ENCODE measurements around the gene FNIP1. TPM values are rescaled to one million over a fixed set of nuclear protein-coding genes. Genes with fewer than 3 reads are reported as not detected.

FNIP1 gene
- total RNA-seq, 4 donors from 2014 or later: 24.3 to 54.9 (median 40.8) TPM

GRCh38 chr5:131710391-131710790 is 86.4 kb downstream of the FNIP1 start:
- in situ Hi-C loops (cut with MboI; ENCODE audit: low pct_ligation_motif_present in 1 of 4, low pct_unique_long_range_greater_than_20kb in 1 of 4, low sequenced_read_pairs in 3 of 4): no loop called here
- DNase-seq: no peak
- Histone ChIP-seq H3K4me3 (no peak overlapping the region), H3K36me3 (peaks cover 0 to 35% (median 6%) of the 10 kb centered on the region in 4 donors), H3K27me3 (no peaks in the 10 kb centered on the region), H3K27ac (no peak overlapping the region), H3K4me1 (no peaks in the 10 kb centered on the region), H3K9me3 (no peaks in the 10 kb centered on the region)
- 92 to 96% methylated on average over 8 of the region's 8 CpGs for WGBS, 2 donors (ENCODE audit: low coverage in 1 of 2)
- TF ChIP-seq POLR2A (IDR thresholded peaks at IDR 0.05): no peak
- no peak for TF ChIP-seq POLR2AphosphoS5 (IDR thresholded peaks at IDR 0.05)
- TF ChIP-seq CTCF (IDR thresholded peaks at IDR 0.05): no peak
- no peak for TF ChIP-seq EP300 (IDR thresholded peaks at IDR 0.05; ENCODE audit: low read depth)
- intact Hi-C loops (cut with DNase I; ENCODE audit: low total_unique reads): no loop called here

GRCh38 chr5:131709043-131709442 is 87.8 kb downstream of the FNIP1 start:
- WGBS, 2 donors (ENCODE audit: low coverage in 1 of 2): 89 to 92% methylated on average over 3 of the region's 3 CpGs
- Histone ChIP-seq H3K36me3 (peaks cover 0 to 46% (median 11%) of the 10 kb centered on the region in 4 donors), H3K9me3 (no peaks in the 10 kb centered on the region), H3K4me1 (no peaks in the 10 kb centered on the region), H3K27ac (no peak overlapping the region), H3K4me3 (no peak overlapping the region), H3K27me3 (no peaks in the 10 kb centered on the region)
- DNase-seq: no peak
- TF ChIP-seq POLR2A (IDR thresholded peaks at IDR 0.05) (no peak), CTCF (IDR thresholded peaks at IDR 0.05) (no peak), EP300 (IDR thresholded peaks at IDR 0.05; ENCODE audit: low read depth) (no peak), POLR2AphosphoS5 (IDR thresholded peaks at IDR 0.05) (no peak)
- intact Hi-C loops (cut with DNase I; ENCODE audit: low total_unique reads): no loop called here
- in situ Hi-C loops (cut with MboI; ENCODE audit: low pct_ligation_motif_present in 1 of 4, low pct_unique_long_range_greater_than_20kb in 1 of 4, low sequenced_read_pairs in 3 of 4): no loop called here

GRCh38 chr5:131706281-131706680 is 90.5 kb downstream of the FNIP1 start:
- H3K4me1 ChIP-seq: no peaks in the 10 kb centered on the region
- 84 to 98% methylated on average over 5 of the region's 5 CpGs for WGBS, 2 donors (ENCODE audit: low coverage in 1 of 2)
- no peak overlapping the region for H3K27ac ChIP-seq
- intact Hi-C loops (cut with DNase I; ENCODE audit: low total_unique reads) (no loop called here), in situ Hi-C loops (cut with MboI; ENCODE audit: low pct_ligation_motif_present in 1 of 4, low pct_unique_long_range_greater_than_20kb in 1 of 4, low sequenced_read_pairs in 3 of 4) (no loop called here)
- no peak for DNase-seq
- TF ChIP-seq CTCF (IDR thresholded peaks at IDR 0.05) (no peak), EP300 (IDR thresholded peaks at IDR 0.05; ENCODE audit: low read depth) (no peak), POLR2AphosphoS5 (IDR thresholded peaks at IDR 0.05) (no peak), POLR2A (IDR thresholded peaks at IDR 0.05) (no peak)
- no peaks in the 10 kb centered on the region for H3K9me3 ChIP-seq
- H3K4me3 ChIP-seq: no peak overlapping the region
- peaks cover 0 to 66% (median 22%) of the 10 kb centered on the region in 4 donors for H3K36me3 ChIP-seq
- no peaks in the 10 kb centered on the region for H3K27me3 ChIP-seq

GRCh38 chr5:131694926-131695325 is 101.9 kb downstream of the FNIP1 start:
- in situ Hi-C loops (cut with MboI; ENCODE audit: low pct_ligation_motif_present in 1 of 4, low pct_unique_long_range_greater_than_20kb in 1 of 4, low sequenced_read_pairs in 3 of 4) (no loop called here), intact Hi-C loops (cut with DNase I; ENCODE audit: low total_unique reads) (no loop called here)
- peaks cover 0 to 53% (median 6%) of the 10 kb centered on the region in 4 donors for H3K36me3 ChIP-seq
- DNase-seq: no peak
- no peaks in the 10 kb centered on the region for H3K9me3 ChIP-seq
- TF ChIP-seq POLR2AphosphoS5 (IDR thresholded peaks at IDR 0.05): no peak
- no peak for TF ChIP-seq POLR2A (IDR thresholded peaks at IDR 0.05)
- no peak for TF ChIP-seq EP300 (IDR thresholded peaks at IDR 0.05; ENCODE audit: low read depth)
- TF ChIP-seq CTCF (IDR thresholded peaks at IDR 0.05): no peak
- no peaks in the 10 kb centered on the region for H3K27me3 ChIP-seq
- H3K27ac ChIP-seq: no peak overlapping the region
- 91 to 100% methylated on average over 2 to 4 of the region's 4 CpGs for WGBS, 2 donors (ENCODE audit: low coverage in 1 of 2)
- no peaks in the 10 kb centered on the region for H3K4me1 ChIP-seq
- H3K4me3 ChIP-seq: no peak overlapping the region

Data from transverse colon (tissue), 4 donors.